GM21825 (cell line): ENCODE measurements around the gene NDUFB4.
A peak's percentile ranks its signal among the peaks of the same experiment; 100 is the strongest.
"Not testable (repeated sequence)": the region's sequence is repeated elsewhere in the genome, so short reads cannot be mapped to it uniquely, and the experiment has no call there.

Source experiments
- ATAC-seq: cut with Tn5 transposase; IDR thresholded peaks from one replicate; pipeline ENCODE4 v1.9.1; 2021; ENCODE audit warnings: mild to moderate bottlenecking, moderate library complexity; ENCODE audit not compliant: unreplicated experiment

The NDUFB4 gene

DNA sequence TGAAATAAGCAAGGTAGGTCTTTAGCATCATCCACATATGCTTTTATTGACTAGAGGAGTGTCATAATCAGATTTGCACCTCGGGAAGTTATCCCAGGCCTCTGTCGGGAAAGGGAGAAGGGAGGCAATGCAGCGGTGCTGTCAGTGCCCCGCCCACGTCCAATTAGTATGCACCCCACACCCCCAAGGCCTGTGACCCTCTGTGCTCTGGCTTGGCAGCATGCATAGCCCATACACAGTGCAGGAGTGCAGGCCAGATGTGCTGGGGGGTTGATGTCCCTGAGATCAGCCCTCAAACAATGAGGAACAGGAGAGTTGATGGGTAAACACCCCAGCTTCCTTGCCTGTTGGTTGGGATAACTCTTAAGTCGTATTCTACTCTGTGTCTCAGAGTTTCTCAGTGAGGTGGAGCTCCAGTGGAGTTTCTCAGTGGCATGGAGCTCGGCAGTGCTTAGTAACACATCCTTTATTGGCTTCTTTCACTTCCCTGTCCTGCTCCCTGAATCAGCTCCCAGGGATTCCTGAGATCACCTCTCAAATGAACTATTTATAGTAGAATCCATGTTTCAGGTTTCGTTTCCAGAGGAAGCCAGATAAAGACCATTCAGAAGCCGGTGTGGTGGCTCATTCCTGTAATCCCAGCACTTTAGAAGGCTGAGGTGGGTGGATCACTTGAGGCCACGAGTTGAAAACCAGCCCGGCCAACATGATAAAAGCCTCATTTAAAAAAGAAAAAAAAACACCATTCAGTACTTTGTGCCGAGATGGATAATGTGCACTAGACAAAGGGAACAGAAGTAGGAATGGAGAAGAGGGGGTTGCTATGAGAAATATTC lies 26.7 kb upstream of the NDUFB4 start:
- ATAC-seq, result no peak

DNA sequence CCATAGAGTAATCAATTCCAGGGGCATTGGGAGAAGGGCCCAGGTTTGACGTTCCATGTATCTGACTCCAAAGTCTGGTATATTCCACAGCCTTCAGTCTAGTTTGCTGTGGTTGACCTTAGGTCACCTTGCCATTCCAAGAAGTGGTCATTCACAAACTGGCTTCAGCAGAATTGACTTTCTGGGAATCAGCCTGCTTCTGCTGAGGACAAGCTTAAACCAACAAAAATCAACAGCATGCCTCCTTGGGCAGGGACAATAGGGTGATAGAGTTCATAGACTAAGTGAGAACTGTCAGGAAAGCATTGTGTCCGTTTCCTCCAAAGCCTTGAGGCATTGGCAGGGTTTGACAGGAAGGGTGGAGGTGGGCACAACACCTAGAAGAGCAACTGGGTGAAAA lies 24.1 kb upstream of the NDUFB4 start:
- ATAC-seq, result no peak

DNA sequence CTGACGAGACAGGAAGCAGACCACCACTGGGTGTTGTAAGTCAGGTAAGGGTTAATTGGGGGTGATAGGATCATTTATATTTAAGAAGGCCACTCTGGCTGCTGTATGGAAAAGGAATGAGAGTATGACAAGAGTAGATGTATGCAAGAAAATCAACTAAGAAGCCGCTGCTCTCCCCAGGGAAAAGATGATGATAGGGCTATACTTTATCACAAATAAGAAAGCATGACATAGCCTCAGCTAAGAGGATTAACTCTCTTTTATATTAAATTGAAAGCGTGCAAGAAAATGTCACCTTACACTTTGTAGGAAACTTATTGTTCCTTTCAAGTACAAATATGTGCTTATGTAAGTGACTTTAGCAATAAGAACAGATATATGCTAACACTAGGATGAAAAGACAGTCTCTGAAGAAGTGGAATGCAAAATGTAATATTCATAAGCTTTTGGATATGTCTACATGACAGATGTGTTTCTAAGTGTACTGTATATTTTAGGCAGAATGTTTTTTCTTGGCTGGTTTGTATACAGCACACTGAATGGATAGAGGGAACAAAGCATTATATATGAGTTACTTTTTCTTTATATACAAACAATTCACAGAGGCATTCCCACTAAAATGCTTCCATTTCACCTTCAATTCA lies 8.7 kb upstream of the NDUFB4 start:
- no peak for ATAC-seq

DNA sequence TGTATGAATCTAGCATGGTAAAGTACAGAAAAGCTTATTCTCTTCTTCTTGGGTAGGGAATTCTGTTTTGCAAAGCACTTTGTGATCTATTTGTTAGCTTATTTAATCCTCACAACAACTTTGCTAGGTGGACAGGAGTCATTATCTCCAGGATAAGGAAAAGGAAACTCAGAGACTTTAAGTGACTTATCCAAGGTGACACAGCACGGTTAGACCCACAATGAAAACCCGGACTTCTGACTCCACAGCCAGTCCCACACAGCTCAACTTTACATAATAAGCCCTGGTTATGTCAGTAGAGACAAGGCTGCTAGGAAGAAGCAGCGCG lies 384 bp upstream of the NDUFB4 start:
- ATAC-seq, result no peak

DNA sequence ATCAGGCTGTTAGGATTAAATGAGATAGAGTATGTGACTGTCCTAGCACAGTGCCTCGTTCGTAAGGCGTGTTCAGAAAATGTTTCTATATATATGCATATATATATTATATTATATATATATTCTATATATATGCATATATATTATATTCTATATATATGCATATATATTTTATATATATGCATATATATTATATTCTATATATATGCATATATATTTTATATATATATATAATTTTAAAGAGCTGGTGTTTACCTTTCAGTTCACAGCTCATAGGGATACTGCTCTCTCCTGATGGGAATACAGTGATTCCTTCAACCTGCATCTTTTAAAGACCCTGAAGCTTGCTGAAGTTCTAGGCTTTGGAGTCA lies 702 bp downstream of the NDUFB4 start:
- no peak for ATAC-seq

DNA sequence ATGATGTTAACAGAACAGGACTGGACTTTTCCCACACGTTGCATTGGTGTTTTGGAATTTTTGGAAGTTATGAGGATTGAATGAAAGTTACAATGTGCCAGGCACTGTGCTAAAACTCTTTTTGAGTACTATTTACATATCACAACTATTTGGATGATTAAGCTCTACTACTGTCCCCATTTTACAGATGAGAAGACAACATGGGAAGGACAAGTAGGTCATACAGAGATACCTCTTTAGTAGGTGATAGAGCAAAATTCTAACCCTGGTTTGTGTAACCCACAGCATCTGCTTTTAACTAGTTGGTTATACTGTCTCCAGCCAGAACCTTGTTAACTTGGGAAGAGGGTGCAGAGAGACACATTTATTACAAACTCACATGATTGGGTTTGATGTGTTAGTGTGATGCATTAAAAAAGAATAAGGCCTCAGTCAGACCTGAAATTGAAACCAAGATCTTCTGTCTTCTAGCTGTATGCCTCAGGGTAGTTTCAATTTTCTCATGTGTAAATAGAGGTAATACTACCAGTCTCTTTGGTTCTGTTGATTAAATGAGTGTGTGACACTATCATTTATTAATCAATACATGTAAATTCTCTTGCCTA lies 1.4 kb downstream of the NDUFB4 start:
- ATAC-seq, result peak; percentile 42

DNA sequence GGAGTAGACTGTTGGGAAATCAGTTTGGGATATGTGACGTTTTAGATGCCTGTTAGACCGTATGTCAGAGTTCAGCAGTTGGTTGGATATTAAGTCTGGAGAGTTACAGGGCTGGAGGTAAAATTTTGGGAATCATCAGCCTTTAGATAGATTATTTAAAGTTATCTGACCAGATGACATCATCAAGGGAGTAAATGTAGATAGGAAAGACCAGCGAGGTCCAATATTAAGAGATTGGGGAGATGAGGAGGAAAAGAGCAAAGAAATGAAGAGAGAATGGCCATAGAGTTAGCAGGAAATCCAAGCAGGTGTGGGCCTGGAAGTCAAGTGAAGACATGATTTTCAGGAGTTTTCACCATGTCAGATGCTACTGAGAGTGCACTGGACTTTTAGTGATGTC lies 3.1 kb downstream of the NDUFB4 start:
- no peak for ATAC-seq

DNA sequence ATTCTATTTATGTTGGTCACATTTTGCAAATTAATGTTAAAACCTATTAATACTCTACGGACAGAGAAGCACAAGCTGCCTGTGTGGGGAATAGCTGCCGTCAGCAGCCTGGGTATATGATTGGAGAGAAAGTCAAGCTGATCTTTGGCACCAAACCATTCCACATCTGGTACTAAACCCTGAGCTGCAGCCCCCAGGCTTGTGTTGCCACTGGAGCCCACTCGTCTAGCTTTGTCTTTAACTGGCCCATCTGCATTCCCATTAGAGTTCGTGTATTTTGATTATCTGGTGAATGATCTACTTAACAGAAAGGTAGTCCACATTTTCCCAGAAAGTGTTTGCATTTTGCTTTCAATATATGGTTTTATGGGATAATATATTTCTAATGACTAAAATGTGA lies 5.4 kb downstream of the NDUFB4 start:
- ATAC-seq, result no peak

DNA sequence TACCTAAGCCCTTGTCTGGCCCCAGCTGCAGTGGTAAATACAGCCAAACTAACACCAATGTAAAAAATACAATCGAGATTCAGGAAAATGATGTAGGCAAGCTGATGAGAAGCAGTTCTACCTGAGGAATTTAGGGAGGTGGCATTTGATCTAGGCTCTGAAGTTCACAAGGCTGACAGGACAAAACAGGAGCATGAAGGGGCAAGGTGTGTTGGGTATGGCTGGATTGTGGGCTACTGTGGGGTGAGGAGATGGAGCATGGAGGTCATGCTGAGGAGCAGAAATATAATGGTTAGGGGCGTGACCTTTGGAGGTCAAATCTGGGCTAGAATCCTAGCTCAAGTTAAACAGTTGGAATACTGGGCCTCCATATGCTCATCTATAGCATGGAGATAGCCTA lies 6.5 kb downstream of the NDUFB4 start:
- no peak for ATAC-seq

DNA sequence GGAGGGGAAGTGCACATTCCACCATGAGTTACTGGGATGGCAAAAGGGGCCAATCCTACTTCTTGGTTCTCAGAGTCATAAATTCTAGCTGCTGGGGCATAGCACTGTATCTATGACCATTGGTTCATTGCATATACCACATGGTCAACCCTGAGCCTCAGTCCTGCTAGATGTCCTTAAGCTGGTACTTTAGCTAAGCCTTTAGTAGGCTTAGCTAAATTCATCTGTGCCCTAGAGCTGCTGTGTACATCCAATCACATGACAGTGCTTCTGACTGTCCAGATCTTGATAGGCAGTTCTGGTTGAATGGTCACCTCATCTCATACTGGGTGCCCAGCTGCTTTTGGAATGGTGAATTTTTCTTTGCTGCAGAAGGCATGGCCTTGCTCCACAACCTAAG lies 8.2 kb downstream of the NDUFB4 start:
- no peak for ATAC-seq

DNA sequence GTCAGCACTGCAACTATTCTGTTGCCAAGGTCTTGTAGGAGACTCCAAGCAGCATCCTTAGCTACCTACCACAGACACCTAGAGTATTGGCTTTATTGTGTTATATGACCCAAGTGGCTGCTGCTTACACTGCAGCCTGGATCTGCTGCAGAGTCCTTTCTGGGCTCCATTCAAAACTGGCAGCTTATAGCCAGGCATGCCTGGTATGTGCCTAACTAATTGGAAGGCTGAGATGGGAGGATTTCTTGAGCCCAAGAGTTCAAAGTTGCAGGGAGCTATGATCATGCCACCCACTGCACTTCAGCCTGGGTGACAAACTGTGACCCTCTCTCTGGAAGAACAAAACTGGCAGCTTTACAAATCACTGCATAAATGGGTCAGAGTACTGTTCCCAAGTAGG lies 8.6 kb downstream of the NDUFB4 start:
- ATAC-seq, result no peak

DNA sequence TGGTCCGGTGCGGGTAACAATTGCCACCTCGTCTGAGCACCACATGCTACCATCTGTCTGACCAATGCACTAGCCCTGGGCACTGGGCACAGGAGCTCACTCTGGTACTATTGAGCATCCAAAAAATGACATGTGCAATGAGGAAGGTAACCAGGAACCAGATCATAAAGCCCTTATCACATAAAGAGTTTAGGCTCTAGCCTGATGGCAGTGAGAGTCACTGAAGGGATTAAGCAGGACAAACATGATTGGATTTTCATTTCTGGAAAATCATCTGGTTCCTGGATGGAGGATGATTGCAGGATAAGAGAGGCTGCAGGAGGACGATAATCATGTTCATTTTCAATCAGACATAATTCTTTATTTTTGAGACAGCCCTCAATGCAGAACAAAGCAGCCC lies 12.4 kb downstream of the NDUFB4 start:
- no peak for ATAC-seq

DNA sequence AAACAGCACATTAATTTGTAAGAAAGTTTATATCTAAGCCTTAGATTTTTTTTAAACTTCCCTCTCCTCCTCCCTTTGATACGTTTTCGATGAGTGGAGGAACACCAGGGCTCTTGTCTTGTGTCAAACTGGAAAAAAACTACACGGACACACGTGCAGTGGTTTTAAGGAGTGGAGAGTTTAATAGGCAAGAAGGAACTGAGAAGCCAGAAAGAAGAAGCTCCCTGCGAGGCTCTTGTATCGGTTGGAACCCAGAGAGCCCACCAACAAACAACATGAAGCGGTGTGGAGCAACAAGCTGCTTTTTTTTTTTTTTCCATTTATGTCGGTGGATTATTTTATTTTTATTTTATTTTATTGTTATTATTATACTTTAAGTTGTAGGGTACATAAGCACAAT lies 18.6 kb downstream of the NDUFB4 start:
- no peak for ATAC-seq

DNA sequence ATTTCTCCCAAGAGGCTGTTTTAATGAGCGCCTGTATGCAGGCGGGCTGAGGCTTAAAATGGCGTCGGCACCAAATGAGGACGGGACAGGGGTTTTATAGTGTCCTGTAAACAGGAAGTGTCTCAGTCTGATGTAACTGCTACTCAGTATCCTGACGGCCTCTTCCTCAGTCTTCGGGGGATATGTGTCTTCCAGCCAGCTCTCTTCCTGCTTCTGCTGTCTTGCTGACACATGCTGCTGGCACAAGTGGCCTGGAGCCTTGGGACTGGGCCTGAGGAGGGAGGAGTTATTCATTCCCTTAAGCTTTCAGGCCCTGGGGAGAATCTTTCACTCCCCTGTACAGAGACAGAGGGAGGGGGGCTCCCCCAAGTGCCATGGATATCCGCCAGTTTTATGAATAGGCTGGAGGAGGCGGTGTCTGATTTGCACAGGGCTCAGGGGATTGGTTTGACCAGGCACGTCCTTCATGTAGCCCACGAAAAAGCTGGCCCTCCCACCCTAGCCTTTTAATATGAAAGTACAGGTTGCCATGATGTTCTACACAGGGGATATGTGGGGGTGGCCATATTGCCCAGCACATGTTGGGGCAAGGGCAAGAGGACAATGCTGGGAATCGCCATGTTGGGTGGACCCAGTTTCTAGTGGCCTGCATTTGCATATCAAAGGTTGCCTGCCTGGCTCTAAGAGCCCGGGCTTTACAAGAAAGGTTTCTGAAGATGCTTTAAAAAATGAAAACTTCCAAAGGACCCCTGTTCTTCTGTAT lies 19.9 kb downstream of the NDUFB4 start:
- no peak for ATAC-seq

DNA sequence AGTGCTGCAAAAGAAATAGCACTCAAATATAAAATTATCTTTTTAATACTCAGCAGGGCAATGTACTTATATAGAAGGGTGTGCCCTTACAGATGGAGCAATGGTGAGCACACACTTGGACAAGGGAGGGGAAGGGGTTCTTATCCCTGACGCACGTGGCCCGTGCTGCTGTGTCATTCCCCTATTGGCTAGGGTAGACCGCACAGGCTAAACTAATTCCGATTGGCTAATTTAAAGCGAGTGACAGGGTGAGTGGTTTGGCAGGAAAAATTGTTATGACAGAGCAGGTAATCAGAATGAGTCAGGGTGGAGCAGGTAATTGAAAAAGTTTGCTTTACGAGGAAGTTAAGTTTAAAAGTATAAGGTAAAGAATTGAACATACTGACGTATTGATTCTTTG lies 20.6 kb downstream of the NDUFB4 start:
- ATAC-seq, result not testable (repeated sequence)

DNA sequence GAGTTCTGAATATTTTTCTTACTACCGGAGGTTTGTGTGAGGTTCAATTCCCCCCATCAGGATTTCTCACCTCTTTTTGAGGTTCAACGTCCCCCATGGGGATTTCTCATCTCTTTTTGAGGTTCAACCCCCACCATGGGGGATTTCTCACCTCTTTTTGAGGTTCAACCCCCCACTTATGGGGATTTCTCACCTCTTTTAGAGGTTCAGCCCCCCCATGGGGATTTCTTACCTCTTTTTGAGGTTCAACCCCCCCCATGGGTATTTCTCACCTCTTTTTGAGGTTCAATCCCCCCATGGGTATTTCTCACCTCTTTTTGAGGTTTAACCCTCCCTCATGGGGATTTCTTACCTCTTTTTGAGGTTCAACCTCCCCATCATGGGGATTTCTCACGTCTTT lies 26.3 kb downstream of the NDUFB4 start:
- no peak for ATAC-seq

DNA sequence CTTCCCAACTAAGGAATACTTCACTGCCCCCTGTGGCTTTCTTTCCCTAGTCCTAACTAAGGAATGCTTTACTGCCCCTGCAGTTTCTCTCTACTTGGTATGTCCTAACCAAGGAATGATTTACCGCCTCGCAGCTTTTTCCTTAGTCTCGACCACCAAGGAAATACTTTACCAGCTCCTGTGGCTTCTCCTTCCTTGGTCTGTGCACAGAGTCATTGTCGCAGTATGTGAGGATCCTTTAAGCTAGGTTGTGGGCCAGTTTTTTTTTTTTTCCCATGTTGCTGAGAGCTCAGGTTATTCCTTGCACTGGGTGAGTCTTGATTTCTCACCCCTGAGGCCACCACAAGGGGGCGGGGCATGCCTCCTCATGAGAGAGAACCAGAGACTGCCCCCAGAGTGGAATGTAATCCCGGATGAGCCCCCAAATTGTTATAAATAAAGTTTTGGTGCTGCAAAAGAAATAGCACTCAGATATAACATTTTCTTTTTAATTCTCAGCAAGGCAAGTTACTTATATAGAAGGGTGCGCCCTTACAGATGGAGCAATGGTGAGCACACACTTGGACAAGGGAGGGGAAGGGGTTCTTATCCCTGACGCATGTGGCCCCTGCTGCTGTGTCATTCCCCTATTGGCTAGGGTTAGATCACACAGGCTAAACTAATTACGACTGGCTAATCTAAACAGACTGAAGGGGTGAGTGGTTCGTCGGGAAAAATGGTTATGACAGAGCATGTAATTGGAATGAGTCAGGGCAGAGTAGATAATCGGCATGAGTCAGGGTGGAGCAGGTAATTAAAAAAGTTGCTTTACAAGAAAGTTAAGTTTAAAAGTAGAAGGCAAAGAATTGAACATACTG lies 27.0 kb downstream of the NDUFB4 start:
- ATAC-seq, result no peak

DNA sequence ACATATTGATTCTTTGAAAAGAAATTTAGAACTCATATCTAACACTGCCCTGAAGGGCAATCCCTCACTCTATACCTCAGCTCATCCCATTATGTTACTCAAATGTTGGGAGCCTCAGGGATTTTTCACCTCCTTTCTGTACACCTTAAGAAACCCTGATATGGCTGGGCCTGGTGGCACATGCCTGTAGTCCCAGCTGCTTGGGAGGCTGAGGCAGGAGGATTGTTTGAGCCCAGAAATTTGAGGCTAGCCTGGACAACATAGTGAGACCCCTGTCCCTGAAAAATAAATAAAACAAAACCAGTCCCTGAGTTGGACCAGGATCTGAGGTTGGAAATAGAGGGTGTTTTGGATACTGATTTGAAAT lies 27.6 kb downstream of the NDUFB4 start:
- no peak for ATAC-seq

DNA sequence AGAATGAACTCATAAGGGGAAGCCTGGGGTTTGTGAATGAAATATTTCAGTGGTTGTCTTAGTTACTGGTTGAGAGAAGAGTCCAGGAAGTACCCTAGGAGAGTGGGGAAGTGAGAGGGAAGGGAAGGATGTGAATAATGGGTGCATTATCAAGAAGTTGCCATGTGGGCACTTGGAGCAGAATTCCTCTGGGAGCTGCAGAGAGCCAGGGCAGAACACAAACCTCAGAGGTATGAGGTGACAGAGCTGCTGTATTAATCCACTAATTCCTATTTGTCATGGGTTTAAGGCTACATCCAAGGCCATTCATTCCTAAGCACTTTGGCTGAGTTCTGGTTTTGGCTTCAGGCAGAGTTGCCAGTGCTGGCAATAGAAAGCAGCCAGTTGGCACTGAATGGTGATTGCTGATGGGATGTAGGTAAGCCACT lies 29.0 kb downstream of the NDUFB4 start:
- ATAC-seq, result no peak

DNA sequence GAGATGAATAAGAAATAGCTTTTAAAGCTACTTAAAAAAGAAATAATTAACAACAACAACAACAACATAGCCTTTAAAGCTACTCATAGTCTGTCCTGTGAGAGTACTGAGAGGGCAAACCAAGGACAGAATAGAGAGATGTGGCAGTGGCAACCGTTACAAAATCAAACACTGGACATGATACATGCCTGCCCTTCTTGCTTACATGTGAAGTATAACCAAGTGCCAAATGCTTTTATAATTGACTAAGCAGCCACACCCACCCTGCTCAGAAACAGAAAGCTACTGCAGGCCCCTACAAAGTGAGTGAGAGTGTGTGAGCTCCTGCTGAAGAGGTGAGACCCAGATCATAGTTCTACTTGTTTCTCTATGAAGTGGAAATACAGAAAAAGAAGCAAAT lies 38.4 kb downstream of the NDUFB4 start:
- ATAC-seq, result no peak
